ENCODE measurements around the gene CUL1. TPM values are rescaled to one million over a fixed set of nuclear protein-coding genes. Genes with fewer than 3 reads are reported as not detected.

Gene CUL1
- total RNA-seq, 2 experiments from 2014 or later: 55.8 to 57.6 TPM

DNA sequence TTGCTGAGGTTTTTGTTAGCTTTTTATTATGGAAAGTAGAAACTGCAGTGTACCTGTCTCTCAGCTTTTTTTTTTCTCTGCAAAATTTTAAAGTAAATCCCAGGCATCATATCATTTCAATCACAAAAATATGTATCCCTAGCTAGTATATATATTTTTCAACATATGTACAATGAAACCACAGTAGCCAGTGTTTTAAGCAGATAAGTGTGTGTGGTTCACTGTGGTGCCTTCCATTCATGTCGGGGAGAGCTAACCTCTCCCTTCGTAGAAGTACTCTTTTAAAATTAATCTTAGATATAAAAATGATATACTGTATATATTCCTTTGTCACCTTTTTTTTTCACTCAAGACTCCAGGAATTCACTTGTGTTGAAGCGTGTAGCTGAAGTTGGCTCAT lies 22.7 kb downstream of the CUL1 start:
- peaks cover 15% of the 10 kb centered on the region for H3K36me3 Mint-ChIP-seq (ENCODE audit: low read depth)
- H3K27ac Mint-ChIP-seq: no peak overlapping the region
- POLR2A ChIA-PET: interaction anchor here (0.6 to 0.9 kb wide), 2 partner anchors 15 to 23 kb away, joined by 3 read pairs; partner anchors contain the start of gene CUL1
- no peaks in the 10 kb centered on the region for H3K9me3 Mint-ChIP-seq (ENCODE audit: insufficient read depth)
- DNase-seq: no peak
- H3K27me3 Mint-ChIP-seq (ENCODE audit: low read depth): no peaks in the 10 kb centered on the region
- H3K4me3 Mint-ChIP-seq: no peak overlapping the region
- H3K4me1 Mint-ChIP-seq (ENCODE audit: low read depth): peaks cover 58% of the 10 kb centered on the region
- ATAC-seq: no peak
- CTCF ChIA-PET: interaction anchor here (1.6 to 3.3 kb wide), 2 partner anchors 39 to 146 kb away, joined by 5 to 13 read pairs; no protein-coding TSS in a partner anchor

DNA sequence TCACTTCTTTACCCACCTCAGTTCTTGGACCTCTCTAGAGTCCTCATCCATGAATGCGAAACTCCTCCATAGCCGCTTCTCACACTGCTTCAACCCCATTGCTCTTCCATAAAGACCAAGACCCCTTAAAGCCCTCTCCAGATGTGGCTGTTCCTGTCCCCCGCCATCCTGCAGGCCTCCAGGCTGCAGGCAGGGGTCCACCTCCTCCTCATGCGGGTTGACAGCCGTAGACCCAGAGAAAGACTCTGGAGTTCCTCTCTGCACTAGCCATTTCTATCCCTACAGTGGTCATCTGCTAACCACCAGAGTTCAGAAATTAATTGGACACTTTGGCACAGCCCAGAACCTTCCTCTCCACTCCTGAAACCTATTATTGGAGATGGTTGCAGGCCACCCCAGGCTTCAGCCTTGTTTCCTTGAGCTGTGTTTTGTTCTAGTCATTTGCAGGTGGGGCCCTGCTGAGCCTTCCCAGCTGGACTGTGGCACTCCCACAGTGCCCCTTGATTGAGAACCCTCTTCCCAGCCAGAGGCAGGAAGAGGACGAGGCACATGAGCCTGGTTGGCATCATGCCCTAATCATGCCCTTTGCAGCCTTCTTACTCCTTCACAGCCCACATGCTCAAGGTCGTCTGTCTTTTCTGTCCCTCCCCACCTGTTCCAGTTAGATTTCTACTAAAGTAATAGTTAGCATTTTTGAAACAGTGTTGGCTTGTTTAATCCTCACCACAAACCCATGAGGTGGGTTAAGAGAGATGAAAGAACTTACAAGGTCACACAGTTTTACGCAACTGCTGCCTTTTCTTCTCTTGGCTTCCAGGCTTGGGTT lies 23.9 kb downstream of the CUL1 start:
- Mint-ChIP-seq H3K27ac (peak overlapping the region; percentile 60), H3K36me3 (ENCODE audit: low read depth) (peaks cover 7% of the 10 kb centered on the region), H3K9me3 (ENCODE audit: insufficient read depth) (no peaks in the 10 kb centered on the region), H3K4me1 (ENCODE audit: low read depth) (peaks cover 64% of the 10 kb centered on the region), H3K27me3 (ENCODE audit: low read depth) (no peaks in the 10 kb centered on the region), H3K4me3 (no peak overlapping the region)
- CTCF ChIA-PET: interaction anchor here (1.2 to 3.3 kb wide), 3 partner anchors 18 to 148 kb away, joined by 4 to 13 read pairs (median 5); no protein-coding TSS in a partner anchor
- POLR2A ChIA-PET: interaction anchor here (0.7 to 1.3 kb wide), 3 partner anchors 20 to 24 kb away, joined by 3 to 9 read pairs (median 3); partner anchors contain the start of gene CUL1
- DNase-seq (peak; percentile 30), ATAC-seq (peak; percentile 59)

DNA sequence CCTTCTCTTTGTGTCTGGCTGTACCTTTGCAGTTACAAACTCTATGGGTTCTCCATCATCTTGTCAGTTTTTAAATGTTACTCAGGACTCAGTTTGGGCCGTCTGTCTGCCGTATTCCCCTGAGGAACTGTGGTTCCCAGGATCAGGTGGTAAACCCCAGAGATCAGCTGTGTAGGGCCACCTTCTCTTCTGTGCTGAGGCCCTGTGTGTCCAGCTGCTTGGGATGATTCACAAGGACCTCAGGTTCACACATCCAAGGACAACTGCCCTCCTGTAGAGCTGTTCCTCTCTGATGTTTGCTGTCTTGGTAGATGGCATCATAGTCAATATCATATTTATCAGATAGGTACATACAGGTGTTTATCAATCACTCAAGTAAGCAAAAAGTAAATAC lies 24.5 kb downstream of the CUL1 start:
- H3K27me3 Mint-ChIP-seq (ENCODE audit: low read depth): no peaks in the 10 kb centered on the region
- CTCF ChIA-PET: interaction anchor here (1.1 to 1.2 kb wide), 4 partner anchors 9 to 240 kb away, joined by 3 to 5 read pairs (median 4); no protein-coding TSS in a partner anchor
- peak; percentile 15 for ATAC-seq
- peaks cover 6% of the 10 kb centered on the region for H3K36me3 Mint-ChIP-seq (ENCODE audit: low read depth)
- H3K4me1 Mint-ChIP-seq (ENCODE audit: low read depth): peaks cover 67% of the 10 kb centered on the region
- H3K4me3 Mint-ChIP-seq: no peak overlapping the region
- no peak for DNase-seq
- H3K9me3 Mint-ChIP-seq (ENCODE audit: insufficient read depth): no peaks in the 10 kb centered on the region
- peak overlapping the region; percentile 47 for H3K27ac Mint-ChIP-seq
- POLR2A ChIA-PET: interaction anchor here (1.3 kb wide), 1 partner anchor 25 kb away, joined by 9 read pairs; the partner anchor contains the start of gene CUL1

DNA sequence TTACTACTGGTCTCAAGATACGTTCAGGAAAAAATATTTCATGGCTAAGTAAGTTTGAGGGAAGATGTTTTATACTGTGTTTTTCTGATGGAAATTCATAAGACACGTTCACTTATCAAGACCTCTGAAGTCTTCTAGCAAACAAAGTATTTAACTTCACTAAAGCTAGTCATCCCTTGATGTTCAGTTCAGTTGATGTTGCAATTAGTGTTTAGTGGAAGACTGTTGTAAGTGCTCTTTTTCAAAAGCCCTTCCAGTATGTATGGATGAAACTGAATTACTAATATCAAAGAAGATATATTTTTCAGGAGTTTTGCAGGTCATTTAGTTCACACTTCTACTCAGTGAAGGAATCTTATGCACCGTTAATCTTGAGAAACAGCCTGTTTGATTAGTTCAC lies 25.1 kb downstream of the CUL1 start:
- H3K27me3 Mint-ChIP-seq (ENCODE audit: low read depth): no peaks in the 10 kb centered on the region
- peaks cover 69% of the 10 kb centered on the region for H3K4me1 Mint-ChIP-seq (ENCODE audit: low read depth)
- CTCF ChIA-PET: interaction anchor here (1.0 to 1.2 kb wide), 4 partner anchors 9 to 239 kb away, joined by 3 to 5 read pairs (median 4); partner anchors contain the start of gene CUL1
- no peak overlapping the region for H3K27ac Mint-ChIP-seq
- POLR2A ChIA-PET: interaction anchor here (1.2 to 1.3 kb wide), 2 partner anchors 24 to 25 kb away, joined by 3 to 9 read pairs; partner anchors contain the start of gene CUL1
- no peak overlapping the region for H3K4me3 Mint-ChIP-seq
- H3K36me3 Mint-ChIP-seq (ENCODE audit: low read depth): peaks cover 4% of the 10 kb centered on the region
- ATAC-seq (no peak), DNase-seq (no peak)
- no peaks in the 10 kb centered on the region for H3K9me3 Mint-ChIP-seq (ENCODE audit: insufficient read depth)

DNA sequence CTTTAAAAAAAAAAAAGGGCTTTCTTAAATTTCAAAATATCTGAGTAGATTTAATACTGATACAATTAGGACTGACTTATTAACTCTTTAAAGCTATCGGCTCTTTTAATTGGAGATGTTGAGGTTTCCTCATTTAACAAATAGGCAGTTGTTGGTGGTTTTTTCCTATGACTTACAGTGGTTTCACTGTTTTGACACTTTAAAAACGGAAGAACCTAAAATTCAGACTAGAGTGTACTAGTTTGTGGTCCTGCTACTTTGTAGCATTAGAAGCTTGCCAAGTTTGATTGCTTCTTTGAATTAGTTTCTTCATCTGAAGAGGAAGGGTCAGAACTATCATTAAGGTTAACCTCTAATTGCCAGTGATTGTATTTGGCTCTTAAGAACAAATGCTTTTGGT lies 27.7 kb downstream of the CUL1 start:
- POLR2A ChIA-PET: no interaction called here
- DNase-seq: no peak
- Mint-ChIP-seq H3K36me3 (ENCODE audit: low read depth) (peaks cover 8% of the 10 kb centered on the region), H3K4me1 (ENCODE audit: low read depth) (peaks cover 63% of the 10 kb centered on the region), H3K27me3 (ENCODE audit: low read depth) (no peaks in the 10 kb centered on the region), H3K27ac (no peak overlapping the region), H3K4me3 (peak overlapping the region; percentile 4), H3K9me3 (ENCODE audit: insufficient read depth) (no peaks in the 10 kb centered on the region)
- ATAC-seq: no peak
- CTCF ChIA-PET: no interaction called here

DNA sequence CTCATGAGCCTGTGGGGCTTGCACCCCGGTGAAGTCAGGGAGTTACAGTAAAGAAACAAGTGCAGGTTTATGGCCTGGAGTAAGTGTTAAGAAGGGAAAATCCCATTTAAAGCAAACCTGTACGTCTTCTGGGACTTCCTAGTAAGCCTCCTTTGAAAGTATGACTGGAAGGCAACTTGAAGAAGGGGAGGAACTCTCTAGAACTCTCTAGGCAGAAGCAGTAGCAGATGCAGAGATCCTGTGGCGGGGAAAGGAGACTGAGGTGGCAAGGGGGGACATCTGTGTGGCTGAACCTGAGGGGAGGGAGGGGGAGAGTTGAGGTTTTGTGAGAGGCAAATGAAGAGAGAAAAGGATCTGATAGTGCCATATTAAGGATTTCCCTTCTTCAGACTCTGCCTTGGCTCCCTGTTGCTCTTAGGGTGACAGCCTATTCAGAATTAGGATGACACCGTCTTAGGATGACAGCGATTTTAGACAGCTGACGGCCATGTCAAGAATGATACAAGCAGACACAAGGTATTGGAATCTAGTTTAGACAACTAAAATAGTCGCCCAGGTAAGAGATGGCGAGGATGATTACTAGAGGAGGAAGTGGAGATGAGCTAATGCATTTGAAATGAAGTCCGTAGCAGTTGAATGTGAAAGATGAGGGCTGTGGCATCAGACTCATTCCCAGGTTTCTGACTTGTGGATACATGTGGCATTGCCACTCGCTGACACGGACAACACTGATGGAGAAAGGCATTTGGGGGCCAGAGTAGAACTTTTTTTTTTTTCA lies 29.0 kb downstream of the CUL1 start:
- H3K27ac Mint-ChIP-seq: peak overlapping the region; percentile 14
- H3K4me1 Mint-ChIP-seq (ENCODE audit: low read depth): peaks cover 53% of the 10 kb centered on the region
- CTCF ChIA-PET: no interaction called here
- peaks cover 16% of the 10 kb centered on the region for H3K36me3 Mint-ChIP-seq (ENCODE audit: low read depth)
- H3K4me3 Mint-ChIP-seq: no peak overlapping the region
- ATAC-seq (no peak), DNase-seq (no peak)
- POLR2A ChIA-PET: no interaction called here
- H3K27me3 Mint-ChIP-seq (ENCODE audit: low read depth): no peaks in the 10 kb centered on the region
- no peaks in the 10 kb centered on the region for H3K9me3 Mint-ChIP-seq (ENCODE audit: insufficient read depth)

DNA sequence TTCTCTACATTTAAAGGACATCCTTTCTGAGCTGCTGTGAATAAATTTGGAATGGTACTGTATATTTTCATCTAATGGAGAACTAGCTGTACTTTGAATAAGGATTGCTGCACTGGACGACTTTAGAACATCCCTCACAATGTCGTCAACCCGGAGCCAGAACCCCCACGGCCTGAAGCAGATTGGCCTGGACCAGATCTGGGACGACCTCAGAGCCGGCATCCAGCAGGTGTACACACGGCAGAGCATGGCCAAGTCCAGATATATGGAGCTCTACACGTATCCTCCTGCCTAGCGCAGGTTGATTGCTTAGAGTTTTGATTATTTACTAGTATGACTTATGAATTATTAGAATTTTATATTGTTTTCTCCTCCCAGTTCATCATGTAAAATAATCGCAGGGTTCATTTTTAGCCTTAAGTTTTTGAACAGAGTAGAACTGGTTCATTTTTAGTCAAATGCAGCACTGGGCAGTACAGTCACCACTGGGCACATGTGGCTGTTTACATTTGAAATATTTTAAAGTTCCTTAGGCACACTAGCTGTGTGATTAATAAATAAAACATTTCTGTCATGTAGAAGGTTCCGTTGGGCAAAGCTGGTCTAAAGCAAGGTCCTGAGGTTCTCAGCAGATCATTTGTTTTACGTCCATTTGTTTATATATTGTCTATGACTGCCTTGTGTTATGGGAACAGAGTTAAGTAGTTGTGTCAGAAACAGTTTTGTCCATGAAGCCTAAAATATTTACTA lies 31.5 kb downstream of the CUL1 start:
- no peak for ATAC-seq
- Mint-ChIP-seq H3K4me1 (ENCODE audit: low read depth) (peaks cover 44% of the 10 kb centered on the region), H3K4me3 (no peak overlapping the region), H3K27me3 (ENCODE audit: low read depth) (no peaks in the 10 kb centered on the region), H3K27ac (no peak overlapping the region), H3K9me3 (ENCODE audit: insufficient read depth) (no peaks in the 10 kb centered on the region), H3K36me3 (ENCODE audit: low read depth) (peaks cover 30% of the 10 kb centered on the region)
- POLR2A ChIA-PET: no interaction called here
- CTCF ChIA-PET: interaction anchor here (0.9 to 2.4 kb wide), 2 partner anchors 27 to 155 kb away, joined by 3 to 8 read pairs; no protein-coding TSS in a partner anchor
- DNase-seq: no peak

DNA sequence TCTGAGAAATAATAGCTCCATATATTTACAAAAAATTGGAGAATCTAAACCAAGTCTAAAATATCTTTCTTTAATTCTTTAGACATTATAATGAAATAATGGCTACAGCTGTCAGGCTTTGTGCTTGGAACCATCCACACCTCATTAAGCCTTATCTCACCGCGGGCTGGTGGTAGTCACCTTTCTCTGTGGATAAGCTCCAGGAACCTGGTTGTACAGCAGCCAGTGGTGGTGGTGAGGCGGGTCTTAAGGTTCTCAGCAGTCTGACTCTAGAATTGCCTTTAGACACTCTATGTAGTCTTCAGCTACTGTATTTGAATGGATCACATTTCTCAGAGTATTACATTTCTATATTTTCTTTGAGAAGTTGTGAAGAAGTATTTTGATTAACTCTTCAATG lies 34.2 kb downstream of the CUL1 start:
- Mint-ChIP-seq H3K27ac (no peak overlapping the region), H3K9me3 (ENCODE audit: insufficient read depth) (no peaks in the 10 kb centered on the region), H3K36me3 (ENCODE audit: low read depth) (peaks cover 39% of the 10 kb centered on the region), H3K4me3 (no peak overlapping the region), H3K27me3 (ENCODE audit: low read depth) (no peaks in the 10 kb centered on the region), H3K4me1 (ENCODE audit: low read depth) (peaks cover 20% of the 10 kb centered on the region)
- ATAC-seq (no peak), DNase-seq (no peak)
- CTCF ChIA-PET: interaction anchor here (1.2 kb wide), 1 partner anchor 9 kb away, joined by 4 read pairs; no protein-coding TSS in a partner anchor
- POLR2A ChIA-PET: no interaction called here

DNA sequence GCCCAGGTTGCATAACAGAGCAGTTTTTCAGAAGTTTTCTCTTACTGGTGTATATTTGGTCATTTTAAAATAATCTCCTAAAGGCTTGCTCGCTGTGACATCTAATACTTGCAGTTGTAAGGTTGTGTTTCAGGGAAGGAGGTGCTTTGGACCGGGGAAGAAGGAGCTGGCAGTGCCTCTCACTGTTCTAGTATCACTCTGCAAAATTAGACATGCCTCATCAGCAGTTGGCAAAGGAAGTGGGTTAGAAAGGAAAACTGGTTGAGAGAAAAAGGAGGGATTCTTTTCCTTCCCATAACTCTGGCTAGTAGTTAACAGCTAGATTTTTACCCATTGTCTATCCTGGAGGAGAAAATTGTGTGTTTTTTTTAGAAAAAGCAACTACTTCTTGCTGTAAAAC lies 34.8 kb downstream of the CUL1 start:
- H3K36me3 Mint-ChIP-seq (ENCODE audit: low read depth): peaks cover 44% of the 10 kb centered on the region

DNA sequence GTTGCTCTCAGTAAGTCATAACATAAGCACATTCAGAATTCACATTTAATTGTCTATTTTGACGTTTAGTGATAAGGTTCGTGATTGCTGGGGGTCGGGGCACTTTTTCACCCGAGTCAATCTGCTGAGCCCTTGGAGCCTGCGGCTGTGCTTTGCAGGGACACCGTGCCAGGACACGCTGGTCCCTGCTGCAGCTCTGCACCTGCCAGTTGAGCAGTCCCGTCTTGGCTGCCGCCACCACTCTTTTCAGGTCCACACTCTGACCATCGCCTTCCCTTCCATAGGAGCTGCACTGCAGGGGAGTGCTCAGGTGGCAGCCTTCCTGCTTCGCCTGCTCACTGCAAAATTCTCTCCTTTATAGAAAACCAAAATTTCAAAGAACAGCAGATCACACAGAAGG lies 36.4 kb downstream of the CUL1 start:
- H3K27me3 Mint-ChIP-seq (ENCODE audit: low read depth): no peaks in the 10 kb centered on the region
- DNase-seq (no peak), ATAC-seq (no peak)
- ChIA-PET CTCF (no interaction called here), POLR2A (no interaction called here)
- no peaks in the 10 kb centered on the region for H3K9me3 Mint-ChIP-seq (ENCODE audit: insufficient read depth)
- H3K27ac Mint-ChIP-seq: no peak overlapping the region
- peaks cover 11% of the 10 kb centered on the region for H3K4me1 Mint-ChIP-seq (ENCODE audit: low read depth)
- peaks cover 53% of the 10 kb centered on the region for H3K36me3 Mint-ChIP-seq (ENCODE audit: low read depth)
- no peak overlapping the region for H3K4me3 Mint-ChIP-seq

More for the DNA sequence above, 34.8 kb downstream of the CUL1 start:
- Mint-ChIP-seq H3K4me1 (ENCODE audit: low read depth) (peaks cover 13% of the 10 kb centered on the region), H3K27me3 (ENCODE audit: low read depth) (no peaks in the 10 kb centered on the region), H3K4me3 (no peak overlapping the region), H3K9me3 (ENCODE audit: insufficient read depth) (no peaks in the 10 kb centered on the region), H3K27ac (no peak overlapping the region)
- DNase-seq (no peak), ATAC-seq (no peak)
- ChIA-PET CTCF (no interaction called here), POLR2A (interaction anchor here (1.0 kb wide), 1 partner anchor 35 kb away, joined by 3 read pairs; the partner anchor contains the start of gene CUL1)

DNA sequence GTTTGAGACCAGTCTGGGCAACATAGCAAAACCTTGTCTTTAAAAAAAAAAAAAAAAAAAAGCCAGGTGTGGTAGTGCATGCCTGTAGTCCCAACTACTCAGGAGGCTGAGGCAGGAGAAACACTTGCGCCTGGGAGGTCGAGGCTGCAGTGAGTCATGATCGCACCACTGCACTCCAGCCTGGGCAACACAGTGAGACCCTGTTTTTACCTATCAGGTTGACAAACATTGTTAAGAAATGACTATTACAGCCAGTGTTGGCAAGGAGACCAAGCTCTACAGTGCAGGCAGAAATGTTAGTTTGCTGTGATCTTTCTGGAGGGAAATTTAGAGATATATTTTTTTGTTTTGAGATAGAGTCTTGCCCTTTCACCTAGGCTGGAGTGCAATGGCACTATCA lies 37.3 kb downstream of the CUL1 start:
- DNase-seq: no peak
- Mint-ChIP-seq H3K9me3 (ENCODE audit: insufficient read depth) (no peaks in the 10 kb centered on the region), H3K4me1 (ENCODE audit: low read depth) (peaks cover 11% of the 10 kb centered on the region), H3K36me3 (ENCODE audit: low read depth) (peaks cover 58% of the 10 kb centered on the region), H3K4me3 (no peak overlapping the region), H3K27ac (no peak overlapping the region), H3K27me3 (ENCODE audit: low read depth) (no peaks in the 10 kb centered on the region)
- POLR2A ChIA-PET: no interaction called here
- ATAC-seq: no peak
- CTCF ChIA-PET: no interaction called here

Data from activated CD8-positive, alpha-beta T cell treated with anti-CD3 and anti-CD28 coated beads, Interleukin-2, amount 10 ng/mL, durations not matched to agents 7 days and 5 days (primary cell).